ENCODE results near the gene HMGN2. TPM values are rescaled to one million over a fixed set of nuclear protein-coding genes. Genes with fewer than 3 reads are reported as not detected.

Gene HMGN2
- total and polyA plus RNA-seq, 2 of the 13 experiments (the other 11 are each of a cell fraction or from before 2014, with no cell fraction given), result 63.4 to 343 TPM

DNA sequence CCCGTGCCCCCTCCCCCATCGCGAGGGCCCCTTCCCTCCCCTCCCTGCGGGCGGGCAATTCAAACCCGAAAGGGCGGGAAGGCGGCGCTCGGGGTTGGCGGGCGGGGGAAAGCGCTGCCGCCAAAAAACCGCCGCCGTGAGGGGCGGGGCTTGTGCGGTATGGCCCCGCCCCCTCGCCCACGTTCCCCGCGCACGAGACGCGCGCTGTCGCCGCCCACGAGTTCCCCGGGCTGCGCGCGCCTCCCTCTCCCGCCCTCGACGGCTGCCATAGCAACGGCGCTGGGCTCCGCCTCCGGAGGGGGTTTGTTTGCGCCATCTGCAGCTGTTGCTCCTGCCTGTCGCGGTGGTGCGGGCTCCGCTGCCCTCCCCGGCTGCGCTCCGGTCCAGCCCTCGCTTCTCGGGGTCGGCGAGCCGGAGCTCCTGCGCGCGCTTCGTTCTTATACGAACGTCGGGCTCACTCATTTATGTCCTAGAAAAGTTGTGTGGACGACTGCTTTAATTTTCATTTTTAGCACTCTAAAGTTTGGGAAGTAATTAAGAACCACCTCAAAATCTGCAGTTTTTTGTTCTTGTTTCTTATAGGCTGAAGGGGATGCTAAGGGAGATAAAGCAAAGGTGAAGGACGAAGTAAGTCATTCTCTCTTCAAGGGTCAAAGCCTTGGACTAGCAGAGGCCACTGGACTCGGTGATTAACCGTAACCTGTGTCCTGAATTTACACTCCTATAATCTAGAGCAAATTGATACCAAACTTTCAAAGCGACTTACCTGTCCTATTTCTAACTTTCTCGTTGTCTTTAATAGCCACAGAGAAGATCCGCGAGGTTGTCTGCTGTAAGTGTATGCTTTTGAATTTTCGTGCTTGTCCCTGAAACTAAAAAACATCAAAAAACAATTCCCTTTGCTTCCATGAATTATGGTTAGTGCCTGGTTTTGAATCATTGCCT, 933 bp downstream of the HMGN2 start (continued):
- TF ChIP-seq HDAC1 (CRISPR knock-in tag; IDR thresholded peaks at IDR 0.05) (peak; percentile 64), RBFOX2 (IDR thresholded peaks at IDR 0.05; ENCODE audit: low read depth, low read length) (peak; percentile 82), ZNF713 (CRISPR knock-in tag; IDR thresholded peaks at IDR 0.05) (no peak), ZKSCAN8 (CRISPR knock-in tag; IDR thresholded peaks at IDR 0.05; ENCODE audit: borderline replicate concordance) (no peak), ZFP36L1 (CRISPR knock-in tag; IDR thresholded peaks at IDR 0.05) (no peak), ZNF652 (CRISPR knock-in tag; IDR thresholded peaks at IDR 0.05; ENCODE audit: borderline replicate concordance, low read depth) (no peak), HOXD1 (CRISPR knock-in tag; IDR thresholded peaks at IDR 0.05) (peak; percentile 41; the same call in 1 of the 2 replicates), MTA1 (CRISPR knock-in tag; IDR thresholded peaks at IDR 0.05; ENCODE audit: borderline replicate concordance) (no peak), SALL1 (CRISPR knock-in tag; IDR thresholded peaks at IDR 0.05) (no peak; the same call in 1 of the 2 replicates), YEATS2 (CRISPR knock-in tag; IDR thresholded peaks at IDR 0.05; ENCODE audit: borderline replicate concordance) (peak; percentile 41), ZIK1 (CRISPR knock-in tag; IDR thresholded peaks at IDR 0.05; ENCODE audit: borderline replicate concordance, low read depth) (no peak), FOXM1 (CRISPR knock-in tag; IDR thresholded peaks at IDR 0.05) (no peak), XRCC5 (optimal IDR thresholded peaks at IDR 0.05; ENCODE audit: low read length) (peak; percentile 24), HNRNPL (IDR thresholded peaks at IDR 0.05; ENCODE audit: low read depth, low read length) (0 out of 2 replicates have a peak, but pooled peaks have one; percentile 21), ZNF235 (CRISPR knock-in tag; IDR thresholded peaks at IDR 0.05; ENCODE audit: borderline replicate concordance) (no peak; the same call in 1 of the 2 replicates)
- TF ChIP-seq, protein P1, sequence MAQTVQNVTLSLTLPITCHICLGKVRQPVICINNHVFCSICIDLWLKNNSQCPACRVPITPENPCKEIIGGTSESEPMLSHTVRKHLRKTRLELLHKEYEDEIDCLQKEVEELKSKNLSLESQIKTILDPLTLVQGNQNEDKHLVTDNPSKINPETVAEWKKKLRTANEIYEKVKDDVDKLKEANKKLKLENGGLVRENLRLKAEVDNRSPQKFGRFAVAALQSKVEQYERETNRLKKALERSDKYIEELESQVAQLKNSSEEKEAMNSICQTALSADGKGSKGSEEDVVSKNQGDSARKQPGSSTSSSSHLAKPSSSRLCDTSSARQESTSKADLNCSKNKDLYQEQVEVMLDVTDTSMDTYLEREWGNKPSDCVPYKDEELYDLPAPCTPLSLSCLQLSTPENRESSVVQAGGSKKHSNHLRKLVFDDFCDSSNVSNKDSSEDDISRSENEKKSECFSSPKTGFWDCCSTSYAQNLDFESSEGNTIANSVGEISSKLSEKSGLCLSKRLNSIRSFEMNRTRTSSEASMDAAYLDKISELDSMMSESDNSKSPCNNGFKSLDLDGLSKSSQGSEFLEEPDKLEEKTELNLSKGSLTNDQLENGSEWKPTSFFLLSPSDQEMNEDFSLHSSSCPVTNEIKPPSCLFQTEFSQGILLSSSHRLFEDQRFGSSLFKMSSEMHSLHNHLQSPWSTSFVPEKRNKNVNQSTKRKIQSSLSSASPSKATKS (CRISPR knock-in tag; IDR thresholded peaks at IDR 0.05), result no peak
- TF ChIP-seq, protein P2, sequence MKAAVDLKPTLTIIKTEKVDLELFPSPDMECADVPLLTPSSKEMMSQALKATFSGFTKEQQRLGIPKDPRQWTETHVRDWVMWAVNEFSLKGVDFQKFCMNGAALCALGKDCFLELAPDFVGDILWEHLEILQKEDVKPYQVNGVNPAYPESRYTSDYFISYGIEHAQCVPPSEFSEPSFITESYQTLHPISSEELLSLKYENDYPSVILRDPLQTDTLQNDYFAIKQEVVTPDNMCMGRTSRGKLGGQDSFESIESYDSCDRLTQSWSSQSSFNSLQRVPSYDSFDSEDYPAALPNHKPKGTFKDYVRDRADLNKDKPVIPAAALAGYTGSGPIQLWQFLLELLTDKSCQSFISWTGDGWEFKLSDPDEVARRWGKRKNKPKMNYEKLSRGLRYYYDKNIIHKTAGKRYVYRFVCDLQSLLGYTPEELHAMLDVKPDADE (CRISPR knock-in tag; IDR thresholded peaks at IDR 0.05), result no peak
- TF ChIP-seq, protein P3, sequence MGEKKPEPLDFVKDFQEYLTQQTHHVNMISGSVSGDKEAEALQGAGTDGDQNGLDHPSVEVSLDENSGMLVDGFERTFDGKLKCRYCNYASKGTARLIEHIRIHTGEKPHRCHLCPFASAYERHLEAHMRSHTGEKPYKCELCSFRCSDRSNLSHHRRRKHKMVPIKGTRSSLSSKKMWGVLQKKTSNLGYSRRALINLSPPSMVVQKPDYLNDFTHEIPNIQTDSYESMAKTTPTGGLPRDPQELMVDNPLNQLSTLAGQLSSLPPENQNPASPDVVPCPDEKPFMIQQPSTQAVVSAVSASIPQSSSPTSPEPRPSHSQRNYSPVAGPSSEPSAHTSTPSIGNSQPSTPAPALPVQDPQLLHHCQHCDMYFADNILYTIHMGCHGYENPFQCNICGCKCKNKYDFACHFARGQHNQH (CRISPR knock-in tag; IDR thresholded peaks at IDR 0.05), result no peak; the same call in 1 of the 2 replicates
- TF ChIP-seq, protein P4, sequence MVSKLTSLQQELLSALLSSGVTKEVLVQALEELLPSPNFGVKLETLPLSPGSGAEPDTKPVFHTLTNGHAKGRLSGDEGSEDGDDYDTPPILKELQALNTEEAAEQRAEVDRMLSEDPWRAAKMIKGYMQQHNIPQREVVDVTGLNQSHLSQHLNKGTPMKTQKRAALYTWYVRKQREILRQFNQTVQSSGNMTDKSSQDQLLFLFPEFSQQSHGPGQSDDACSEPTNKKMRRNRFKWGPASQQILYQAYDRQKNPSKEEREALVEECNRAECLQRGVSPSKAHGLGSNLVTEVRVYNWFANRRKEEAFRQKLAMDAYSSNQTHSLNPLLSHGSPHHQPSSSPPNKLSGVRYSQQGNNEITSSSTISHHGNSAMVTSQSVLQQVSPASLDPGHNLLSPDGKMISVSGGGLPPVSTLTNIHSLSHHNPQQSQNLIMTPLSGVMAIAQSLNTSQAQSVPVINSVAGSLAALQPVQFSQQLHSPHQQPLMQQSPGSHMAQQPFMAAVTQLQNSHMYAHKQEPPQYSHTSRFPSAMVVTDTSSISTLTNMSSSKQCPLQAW (CRISPR knock-in tag; IDR thresholded peaks at IDR 0.05), result peak; percentile 78
- TF ChIP-seq, protein P5, sequence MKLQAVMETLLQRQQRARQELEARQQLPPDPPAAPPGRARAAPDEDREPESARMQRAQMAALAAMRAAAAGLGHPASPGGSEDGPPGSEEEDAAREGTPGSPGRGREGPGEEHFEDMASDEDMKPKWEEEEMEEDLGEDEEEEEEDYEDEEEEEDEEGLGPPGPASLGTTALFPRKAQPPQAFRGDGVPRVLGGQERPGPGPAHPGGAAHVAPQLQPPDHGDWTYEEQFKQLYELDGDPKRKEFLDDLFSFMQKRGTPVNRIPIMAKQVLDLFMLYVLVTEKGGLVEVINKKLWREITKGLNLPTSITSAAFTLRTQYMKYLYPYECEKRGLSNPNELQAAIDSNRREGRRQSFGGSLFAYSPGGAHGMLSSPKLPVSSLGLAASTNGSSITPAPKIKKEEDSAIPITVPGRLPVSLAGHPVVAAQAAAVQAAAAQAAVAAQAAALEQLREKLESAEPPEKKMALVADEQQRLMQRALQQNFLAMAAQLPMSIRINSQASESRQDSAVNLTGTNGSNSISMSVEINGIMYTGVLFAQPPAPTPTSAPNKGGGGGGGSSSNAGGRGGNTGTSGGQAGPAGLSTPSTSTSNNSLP (IDR thresholded peaks at IDR 0.05; ENCODE audit: low read depth, low read length), result no peak

All from HepG2 (cell line).